Measurements from ENCODE around the gene ZNF888. TPM values are rescaled to one million over a fixed set of nuclear protein-coding genes. Genes with fewer than 3 reads are reported as not detected.

ZNF888 gene
- polyA plus RNA-seq, 2 of the 4 experiments (the other 2 are of a cell fraction), result not detected

DNA sequence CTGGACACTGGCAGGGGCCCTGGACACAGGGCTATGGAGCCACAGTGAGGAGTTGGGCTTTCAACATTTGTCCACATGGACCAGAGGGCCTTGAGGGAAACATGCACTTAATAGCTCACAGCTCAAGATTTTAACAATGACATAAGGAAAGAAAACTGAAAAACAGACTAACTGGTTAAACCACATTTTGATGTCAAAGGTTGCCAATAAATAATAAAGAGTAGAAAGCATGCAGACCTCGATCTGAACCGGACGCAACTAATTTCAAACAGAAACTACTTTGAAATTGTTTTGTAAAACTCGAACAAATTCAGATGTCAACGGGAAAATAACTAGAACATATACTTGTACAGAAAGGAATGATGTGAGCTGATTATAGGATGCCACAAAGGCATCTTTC is 15.5 kb upstream of the ZNF888 start:
- Histone ChIP-seq H3K9me3 (peaks cover 64% of the 10 kb centered on the region), H3K4me3 (no peak overlapping the region), H3K27ac (no peak overlapping the region), H3K4me2 (no peak overlapping the region), H3K4me1 (no peaks in the 10 kb centered on the region)
- POLR2A ChIA-PET, result no interaction called here
- ATAC-seq (no peak), FAIRE-seq (no peak), DNase-seq (ENCODE audit: low read depth in 1 of 2, low spot score in 1 of 2) (no peak)
- TF ChIP-seq JUN (IDR thresholded peaks at IDR 0.05), result no peak
- TF ChIP-seq, protein P1, sequence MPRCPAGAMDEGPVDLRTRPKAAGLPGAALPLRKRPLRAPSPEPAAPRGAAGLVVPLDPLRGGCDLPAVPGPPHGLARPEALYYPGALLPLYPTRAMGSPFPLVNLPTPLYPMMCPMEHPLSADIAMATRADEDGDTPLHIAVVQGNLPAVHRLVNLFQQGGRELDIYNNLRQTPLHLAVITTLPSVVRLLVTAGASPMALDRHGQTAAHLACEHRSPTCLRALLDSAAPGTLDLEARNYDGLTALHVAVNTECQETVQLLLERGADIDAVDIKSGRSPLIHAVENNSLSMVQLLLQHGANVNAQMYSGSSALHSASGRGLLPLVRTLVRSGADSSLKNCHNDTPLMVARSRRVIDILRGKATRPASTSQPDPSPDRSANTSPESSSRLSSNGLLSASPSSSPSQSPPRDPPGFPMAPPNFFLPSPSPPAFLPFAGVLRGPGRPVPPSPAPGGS (IDR thresholded peaks at IDR 0.05), result no peak
- CTCF ChIA-PET, result no interaction called here
- 34% methylated on average over 5 of the region's 5 CpGs for WGBS (ENCODE audit: missing lambda C conversion rate)

DNA sequence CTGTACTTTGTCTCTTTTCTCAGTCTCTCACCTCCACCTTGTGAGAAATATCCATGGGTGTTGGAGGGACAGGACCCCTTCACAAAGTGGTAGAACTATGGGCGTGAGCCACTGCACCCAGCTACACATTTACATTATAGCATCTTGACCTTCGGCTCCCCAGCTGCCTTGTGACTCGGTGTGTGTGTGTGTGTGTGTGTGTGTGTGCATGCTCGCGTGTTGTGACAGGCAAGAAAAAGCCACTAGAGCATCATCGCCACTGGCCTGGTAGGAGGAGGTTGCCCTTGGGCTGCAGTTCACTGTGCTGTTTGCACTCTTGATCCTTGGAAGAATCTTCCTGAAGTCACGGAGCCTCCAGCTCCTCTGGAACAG is 13.7 kb upstream of the ZNF888 start:
- H3K4me2 ChIP-seq, result no peak overlapping the region
- CTCF ChIA-PET, result interaction anchor here (0.6 kb wide), 1 partner anchor 51 kb away, joined by 3 read pairs; no protein-coding TSS in a partner anchor
- 26% methylated on average over 7 of the region's 7 CpGs for WGBS (ENCODE audit: missing lambda C conversion rate)
- ATAC-seq, result no peak
- no peak overlapping the region for H3K27ac ChIP-seq
- POLR2A ChIA-PET, result no interaction called here
- H3K9me3 ChIP-seq, result peaks cover 59% of the 10 kb centered on the region
- DNase-seq (ENCODE audit: low read depth in 1 of 2, low spot score in 1 of 2), result no peak
- no peaks in the 10 kb centered on the region for H3K4me1 ChIP-seq
- no peak for FAIRE-seq
- TF ChIP-seq ZNF302 (CRISPR knock-in tag; IDR thresholded peaks at IDR 0.05) (no peak), HOXB13 (CRISPR knock-in tag; IDR thresholded peaks at IDR 0.05; ENCODE audit: low read depth) (no peak), SMC3 (IDR thresholded peaks at IDR 0.05) (no peak), KDM1A (IDR thresholded peaks at IDR 0.05; ENCODE audit: low read depth) (no peak), HOXB5 (CRISPR knock-in tag; IDR thresholded peaks at IDR 0.05) (no peak), PHF8 (IDR thresholded peaks at IDR 0.05; ENCODE audit: borderline replicate concordance, low read depth) (no peak), GATA3 (IDR thresholded peaks at IDR 0.05; ENCODE audit: borderline replicate concordance) (no peak), RARB (CRISPR knock-in tag; IDR thresholded peaks at IDR 0.05) (no peak)
- TF ChIP-seq, protein P2, sequence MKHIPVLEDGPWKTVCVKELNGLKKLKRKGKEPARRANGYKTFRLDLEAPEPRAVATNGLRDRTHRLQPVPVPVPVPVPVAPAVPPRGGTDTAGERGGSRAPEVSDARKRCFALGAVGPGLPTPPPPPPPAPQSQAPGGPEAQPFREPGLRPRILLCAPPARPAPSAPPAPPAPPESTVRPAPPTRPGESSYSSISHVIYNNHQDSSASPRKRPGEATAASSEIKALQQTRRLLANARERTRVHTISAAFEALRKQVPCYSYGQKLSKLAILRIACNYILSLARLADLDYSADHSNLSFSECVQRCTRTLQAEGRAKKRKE (CRISPR knock-in tag; IDR thresholded peaks at IDR 0.05; ENCODE audit: low read depth), result no peak
- TF ChIP-seq, protein P3, sequence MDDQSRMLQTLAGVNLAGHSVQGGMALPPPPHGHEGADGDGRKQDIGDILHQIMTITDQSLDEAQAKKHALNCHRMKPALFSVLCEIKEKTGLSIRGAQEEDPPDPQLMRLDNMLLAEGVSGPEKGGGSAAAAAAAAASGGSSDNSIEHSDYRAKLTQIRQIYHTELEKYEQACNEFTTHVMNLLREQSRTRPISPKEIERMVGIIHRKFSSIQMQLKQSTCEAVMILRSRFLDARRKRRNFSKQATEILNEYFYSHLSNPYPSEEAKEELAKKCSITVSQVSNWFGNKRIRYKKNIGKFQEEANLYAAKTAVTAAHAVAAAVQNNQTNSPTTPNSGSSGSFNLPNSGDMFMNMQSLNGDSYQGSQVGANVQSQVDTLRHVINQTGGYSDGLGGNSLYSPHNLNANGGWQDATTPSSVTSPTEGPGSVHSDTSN (IDR thresholded peaks at IDR 0.05), result no peak
- H3K4me3 ChIP-seq, result no peak overlapping the region

DNA sequence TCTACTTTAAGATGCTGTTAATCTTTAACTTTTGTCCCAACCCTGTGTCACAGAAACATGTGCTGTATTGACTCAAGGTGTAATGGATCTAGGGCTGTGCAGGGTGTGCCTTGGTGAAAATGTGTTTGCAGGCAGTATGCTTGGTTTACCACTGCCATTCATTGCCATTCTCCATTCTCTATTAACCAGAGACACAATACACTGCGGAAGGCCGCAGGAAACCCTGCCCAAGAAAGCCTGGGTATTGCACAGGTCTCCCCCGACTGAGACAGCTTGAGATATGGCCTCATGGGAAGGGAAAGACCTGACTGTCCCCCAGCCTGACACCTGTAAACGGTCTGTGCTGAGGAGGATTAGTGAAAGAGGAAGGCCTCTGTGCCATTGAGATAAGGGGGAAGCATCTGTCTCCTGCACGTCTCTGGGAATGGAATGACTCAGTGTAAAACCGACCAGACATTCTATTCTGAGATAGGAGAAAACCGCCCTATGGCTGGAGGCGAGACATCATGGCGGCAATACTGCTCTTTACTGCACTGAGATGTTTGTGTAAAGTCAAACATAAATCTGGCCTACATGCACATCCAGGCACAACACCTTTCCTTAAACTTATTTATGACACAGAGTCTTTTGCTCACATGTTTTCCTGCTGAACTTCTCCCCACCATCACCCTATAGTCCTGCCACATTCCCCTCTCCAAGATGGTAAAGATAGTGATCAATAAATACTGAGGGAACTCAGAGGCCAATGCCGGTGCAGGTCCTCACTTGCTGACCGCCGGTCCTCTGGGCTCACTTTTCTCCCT is 13.1 kb upstream of the ZNF888 start:
- DNase-seq (ENCODE audit: low read depth in 1 of 2, low spot score in 1 of 2) (no peak), FAIRE-seq (no peak), ATAC-seq (no peak)
- Histone ChIP-seq H3K27ac (no peak overlapping the region), H3K4me1 (no peaks in the 10 kb centered on the region), H3K9me3 (peaks cover 59% of the 10 kb centered on the region), H3K4me3 (no peak overlapping the region), H3K4me2 (no peak overlapping the region)
- CTCF ChIA-PET, result no interaction called here
- POLR2A ChIA-PET, result no interaction called here
- TF ChIP-seq FOXS1 (CRISPR knock-in tag; IDR thresholded peaks at IDR 0.05) (no peak), HOXB13 (CRISPR knock-in tag; IDR thresholded peaks at IDR 0.05; ENCODE audit: low read depth) (no peak), JUNB (IDR thresholded peaks at IDR 0.05) (no peak), HOXA7 (CRISPR knock-in tag; IDR thresholded peaks at IDR 0.05) (no peak), BHLHE40 (IDR thresholded peaks at IDR 0.05; ENCODE audit: low read depth, low read length) (no peak), SREBF2 (IDR thresholded peaks at IDR 0.05) (no peak), ZFP36 (IDR thresholded peaks at IDR 0.05; ENCODE audit: borderline replicate concordance, partially characterized antibody) (no peak), PHF8 (IDR thresholded peaks at IDR 0.05; ENCODE audit: borderline replicate concordance, low read depth) (no peak), ZSCAN20 (CRISPR knock-in tag; IDR thresholded peaks at IDR 0.05) (no peak), FOSB (CRISPR knock-in tag; IDR thresholded peaks at IDR 0.05) (no peak), FOSL2 (IDR thresholded peaks at IDR 0.05) (no peak), FOSL2 (CRISPR knock-in tag; IDR thresholded peaks at IDR 0.05) (no peak), RARB (CRISPR knock-in tag; IDR thresholded peaks at IDR 0.05) (no peak), HOXB5 (CRISPR knock-in tag; IDR thresholded peaks at IDR 0.05) (no peak), CBX8 (IDR thresholded peaks at IDR 0.05) (no peak), EP300 (IDR thresholded peaks at IDR 0.05) (no peak), KDM1A (IDR thresholded peaks at IDR 0.05; ENCODE audit: low read depth) (no peak)
- TF ChIP-seq, protein P4, sequence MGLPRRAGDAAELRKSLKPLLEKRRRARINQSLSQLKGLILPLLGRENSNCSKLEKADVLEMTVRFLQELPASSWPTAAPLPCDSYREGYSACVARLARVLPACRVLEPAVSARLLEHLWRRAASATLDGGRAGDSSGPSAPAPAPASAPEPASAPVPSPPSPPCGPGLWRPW (IDR thresholded peaks at IDR 0.05), result no peak
- TF ChIP-seq, protein P5, sequence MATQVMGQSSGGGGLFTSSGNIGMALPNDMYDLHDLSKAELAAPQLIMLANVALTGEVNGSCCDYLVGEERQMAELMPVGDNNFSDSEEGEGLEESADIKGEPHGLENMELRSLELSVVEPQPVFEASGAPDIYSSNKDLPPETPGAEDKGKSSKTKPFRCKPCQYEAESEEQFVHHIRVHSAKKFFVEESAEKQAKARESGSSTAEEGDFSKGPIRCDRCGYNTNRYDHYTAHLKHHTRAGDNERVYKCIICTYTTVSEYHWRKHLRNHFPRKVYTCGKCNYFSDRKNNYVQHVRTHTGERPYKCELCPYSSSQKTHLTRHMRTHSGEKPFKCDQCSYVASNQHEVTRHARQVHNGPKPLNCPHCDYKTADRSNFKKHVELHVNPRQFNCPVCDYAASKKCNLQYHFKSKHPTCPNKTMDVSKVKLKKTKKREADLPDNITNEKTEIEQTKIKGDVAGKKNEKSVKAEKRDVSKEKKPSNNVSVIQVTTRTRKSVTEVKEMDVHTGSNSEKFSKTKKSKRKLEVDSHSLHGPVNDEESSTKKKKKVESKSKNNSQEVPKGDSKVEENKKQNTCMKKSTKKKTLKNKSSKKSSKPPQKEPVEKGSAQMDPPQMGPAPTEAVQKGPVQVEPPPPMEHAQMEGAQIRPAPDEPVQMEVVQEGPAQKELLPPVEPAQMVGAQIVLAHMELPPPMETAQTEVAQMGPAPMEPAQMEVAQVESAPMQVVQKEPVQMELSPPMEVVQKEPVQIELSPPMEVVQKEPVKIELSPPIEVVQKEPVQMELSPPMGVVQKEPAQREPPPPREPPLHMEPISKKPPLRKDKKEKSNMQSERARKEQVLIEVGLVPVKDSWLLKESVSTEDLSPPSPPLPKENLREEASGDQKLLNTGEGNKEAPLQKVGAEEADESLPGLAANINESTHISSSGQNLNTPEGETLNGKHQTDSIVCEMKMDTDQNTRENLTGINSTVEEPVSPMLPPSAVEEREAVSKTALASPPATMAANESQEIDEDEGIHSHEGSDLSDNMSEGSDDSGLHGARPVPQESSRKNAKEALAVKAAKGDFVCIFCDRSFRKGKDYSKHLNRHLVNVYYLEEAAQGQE (IDR thresholded peaks at IDR 0.05), result no peak
- TF ChIP-seq, protein P3 (IDR thresholded peaks at IDR 0.05), result no peak
- 39% methylated on average over 12 of the region's 12 CpGs for WGBS (ENCODE audit: missing lambda C conversion rate)
